Peyer's patch (tissue), 4 donors: ENCODE results near the gene CALM3.

ENCODE experiments used
- CTCF ChIP-seq, 6 experiments: fragments of 450-650 bp in 4 of 6; fragments of 200-600 bp in 2 of 6; sonication (generic) in 1 of 6; IDR thresholded peaks; one replicate each; pipeline ENCODE4 v1.5.1; 2017 to 2019; ENCODE audit warnings: antibody characterized with exemption in 6 of 6, mild to moderate bottlenecking in 3 of 6, moderate library complexity in 1 of 6
- POLR2A ChIP-seq, 2 donors: fragments of 450-650 bp; IDR thresholded peaks; one replicate each; pipeline ENCODE4 v1.5.1; 2017; ENCODE audit warnings: antibody characterized with exemption in 2 of 2, mild to moderate bottlenecking in 2 of 2, moderate library complexity in 2 of 2

GRCh38 chr19:46602392-46603194 lies 1.5 kb downstream of the CALM3 start:
- TF ChIP-seq CTCF (IDR thresholded peaks at IDR 0.05): no peak
- no peak for TF ChIP-seq POLR2A (IDR thresholded peaks at IDR 0.05)
